Astrocyte of the cerebellum (primary cell): ENCODE data around the gene RSBN1L.

Experiments
- DNase-seq: peaks from one replicate; pipeline ENCODE4 v3.0.0-alpha.2; 2011; ENCODE audit warnings: low read depth
- H3K4me3 ChIP-seq: 2 replicates; pipeline ENCODE4 v1.5.1; 2011; ENCODE audit warnings: mild to moderate bottlenecking, low read depth, low read length, moderate library complexity
- in situ Hi-C: cut with HindIII; loops from 2 replicates; pipeline ENCODE4 v1.10.0; 2017; ENCODE audit warnings: low sequenced_read_pairs
- TF ChIP-seq, protein P1 (sequence below): IDR thresholded peaks from 2 replicates; pipeline ENCODE4 v1.5.1; 2012; ENCODE audit warnings: low read length, low read depth, moderate library complexity, mild to moderate bottlenecking; ENCODE audit errors: missing control alignments

RSBN1L gene

GRCh38 chr7:77655356-77655755, 40.9 kb upstream of the RSBN1L start:
- DNase-seq = no peak
- TF ChIP-seq, protein P1, sequence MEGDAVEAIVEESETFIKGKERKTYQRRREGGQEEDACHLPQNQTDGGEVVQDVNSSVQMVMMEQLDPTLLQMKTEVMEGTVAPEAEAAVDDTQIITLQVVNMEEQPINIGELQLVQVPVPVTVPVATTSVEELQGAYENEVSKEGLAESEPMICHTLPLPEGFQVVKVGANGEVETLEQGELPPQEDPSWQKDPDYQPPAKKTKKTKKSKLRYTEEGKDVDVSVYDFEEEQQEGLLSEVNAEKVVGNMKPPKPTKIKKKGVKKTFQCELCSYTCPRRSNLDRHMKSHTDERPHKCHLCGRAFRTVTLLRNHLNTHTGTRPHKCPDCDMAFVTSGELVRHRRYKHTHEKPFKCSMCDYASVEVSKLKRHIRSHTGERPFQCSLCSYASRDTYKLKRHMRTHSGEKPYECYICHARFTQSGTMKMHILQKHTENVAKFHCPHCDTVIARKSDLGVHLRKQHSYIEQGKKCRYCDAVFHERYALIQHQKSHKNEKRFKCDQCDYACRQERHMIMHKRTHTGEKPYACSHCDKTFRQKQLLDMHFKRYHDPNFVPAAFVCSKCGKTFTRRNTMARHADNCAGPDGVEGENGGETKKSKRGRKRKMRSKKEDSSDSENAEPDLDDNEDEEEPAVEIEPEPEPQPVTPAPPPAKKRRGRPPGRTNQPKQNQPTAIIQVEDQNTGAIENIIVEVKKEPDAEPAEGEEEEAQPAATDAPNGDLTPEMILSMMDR = no peak
- no peak overlapping the region for H3K4me3 ChIP-seq
- in situ Hi-C loops = no loop called here

- H3K4me3 ChIP-seq = no peak overlapping the region
- TF ChIP-seq, protein P1 = no peak
- no peak for DNase-seq
- in situ Hi-C loops = no loop called here
Measured at GRCh38 chr7:77655836-77656455, 40.3 kb upstream of the RSBN1L start.

GRCh38 chr7:77657427-77658224, 38.6 kb upstream of the RSBN1L start:
- TF ChIP-seq, protein P1 = peak; percentile 44
- no peak overlapping the region for H3K4me3 ChIP-seq
- in situ Hi-C loops = no loop called here
- peak; percentile 49 for DNase-seq

DNA sequence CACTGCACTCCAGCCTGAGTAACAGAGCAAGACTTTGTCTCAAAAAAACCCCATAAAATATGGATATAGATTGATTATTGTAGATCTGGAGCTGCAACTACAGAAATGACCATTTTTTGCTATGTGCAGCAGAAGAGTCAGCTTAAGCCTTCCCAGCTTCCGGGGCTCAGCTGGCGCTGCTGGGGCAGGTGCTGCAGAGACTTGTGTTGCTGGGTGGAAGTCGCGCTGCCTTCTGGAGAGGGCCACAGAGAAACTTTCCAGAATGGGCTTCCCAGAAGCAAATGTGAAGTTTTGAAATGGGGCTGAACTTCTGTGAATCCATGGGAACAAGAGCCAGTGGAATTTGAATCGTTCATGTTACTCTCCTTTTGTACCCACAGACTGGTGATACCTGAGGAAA, 37.3 kb upstream of the RSBN1L start:
- in situ Hi-C loops = no loop called here
- DNase-seq = no peak
- no peak overlapping the region for H3K4me3 ChIP-seq
- TF ChIP-seq, protein P1 = no peak

GRCh38 chr7:77661816-77662215, 34.4 kb upstream of the RSBN1L start:
- in situ Hi-C loops = no loop called here
- H3K4me3 ChIP-seq = no peak overlapping the region
- DNase-seq = no peak
- TF ChIP-seq, protein P1 = no peak

- DNase-seq = no peak
- TF ChIP-seq, protein P1 = no peak
- in situ Hi-C loops = no loop called here
- H3K4me3 ChIP-seq = no peak overlapping the region
Measured at GRCh38 chr7:77662869-77663268, 33.4 kb upstream of the RSBN1L start.
